Bronchus fibroblast of lung (primary cell): ENCODE results near the gene TMEM37. TPM values are rescaled to one million over a fixed set of nuclear protein-coding genes. Genes with fewer than 3 reads are reported as not detected.

Source experiments
- total RNA-seq: library from RNA; depleted of rRNA; stranded (reverse); fragments of >200 nt; gene quantifications from 2 replicates; pipeline ENCODE4 v1.2.3, GENCODE V29; 2015

The TMEM37 gene, protein sequence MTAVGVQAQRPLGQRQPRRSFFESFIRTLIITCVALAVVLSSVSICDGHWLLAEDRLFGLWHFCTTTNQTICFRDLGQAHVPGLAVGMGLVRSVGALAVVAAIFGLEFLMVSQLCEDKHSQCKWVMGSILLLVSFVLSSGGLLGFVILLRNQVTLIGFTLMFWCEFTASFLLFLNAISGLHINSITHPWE
- total RNA-seq, result 0.45 and 0.84 TPM in 2 replicates

DNA sequence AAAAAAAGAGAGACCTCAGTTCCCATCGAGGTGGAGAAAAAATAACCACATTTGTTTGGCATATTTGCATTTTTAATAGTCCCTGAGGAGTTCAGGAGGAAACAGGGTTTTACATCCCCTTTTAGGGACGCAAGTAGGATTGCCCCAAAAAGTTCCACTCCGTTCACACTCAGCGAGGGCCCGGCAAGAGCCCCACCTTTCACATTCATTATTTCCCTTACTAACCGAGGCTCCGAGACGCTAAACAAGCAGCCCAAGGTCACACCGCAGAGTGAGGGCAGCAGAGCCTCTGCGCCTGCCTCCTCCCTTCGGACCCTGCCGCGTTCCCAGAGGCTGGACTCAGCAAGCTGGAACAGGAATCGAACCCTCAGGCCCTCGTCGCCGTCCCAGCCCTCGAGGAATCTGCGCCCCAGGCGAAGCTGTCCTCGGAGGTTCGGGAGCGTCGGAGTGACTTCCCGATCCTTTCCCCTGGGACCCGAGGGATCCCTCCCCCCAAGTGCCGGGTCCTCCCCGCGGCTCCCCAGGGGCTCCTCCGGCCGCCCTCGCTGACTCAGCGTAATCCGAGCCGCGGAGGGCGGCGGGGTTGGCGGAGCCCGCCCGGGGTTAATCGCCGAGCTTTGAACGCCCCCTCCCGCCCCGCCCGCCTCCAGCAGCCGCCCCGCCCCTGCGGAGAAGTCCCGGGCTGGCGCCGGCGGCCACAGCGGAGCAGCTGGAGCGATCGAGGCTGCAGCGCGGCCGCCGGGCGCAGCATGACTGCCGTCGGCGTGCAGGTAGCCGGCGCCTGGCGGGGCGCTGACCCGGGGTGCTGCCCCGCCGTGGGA lies at the start of gene TMEM37:
TSS of gene TMEM37 (plus strand) at position 700 of the 821 bp plus-strand sequence. CDS start at position 750, 50 bp downstream.

Other genes with a start within 250 kb of the TMEM37 start
- 30.8 and 31.2 TPM in 2 replicates for gene STEAP3, start 208.0 kb upstream of the TMEM37 start, total RNA-seq
- 10.9 and 11.4 TPM in 2 replicates for gene C2orf76, start 65.0 kb upstream of the TMEM37 start, total RNA-seq
- 368 and 402 TPM in 2 replicates for gene DBI, start 64.9 kb upstream of the TMEM37 start, total RNA-seq
- gene SCTR, start 92.6 kb downstream of the TMEM37 start, total RNA-seq, result not detected in 2 replicates
- not detected in 2 replicates for gene CFAP221, start 112.6 kb downstream of the TMEM37 start, total RNA-seq
- gene TMEM177, start 247.3 kb downstream of the TMEM37 start, total RNA-seq, result 15.3 and 16.5 TPM in 2 replicates